Fibroblast of lung (primary cell): Measurements from ENCODE around the gene COQ8B.

ENCODE experiments used
- CTCF ChIP-seq, 2 donors: IDR thresholded peaks in 1 of 2; conservative IDR thresholded peaks in 1 of 2; 1 replicate in 1 of 2; 2 replicates in 1 of 2; pipeline ENCODE4 v1.5.1; 2011 to 2012; ENCODE audit warnings: low read length in 2 of 2, control low read depth in 1 of 2, inconsistent platforms in 1 of 2, low read depth in 1 of 2, mild to moderate bottlenecking in 1 of 2
- EZH2 ChIP-seq: IDR thresholded peaks from 2 replicates; pipeline ENCODE4 v1.5.1; 2012; ENCODE audit warnings: low read length, control low read depth, mild to moderate bottlenecking; ENCODE audit errors: missing control alignments

GRCh38 chr19:40719414-40719894 is 2.8 kb upstream of the COQ8B start:
- no peak for TF ChIP-seq EZH2
- no peak for TF ChIP-seq CTCF (conservative IDR thresholded peaks at IDR 0.05 in 1 of 2, IDR thresholded peaks at IDR 0.05 in 1 of 2; ENCODE audit: low read depth in 1 of 2, low read length in 2 of 2)
